HS-5 (cell line): ENCODE measurements around the gene FES.

Experiments
- DNase-seq: peaks from one replicate; pipeline ENCODE4 v3.0.0-alpha.2; 2012; ENCODE audit warnings: low read depth

Gene FES

DNA sequence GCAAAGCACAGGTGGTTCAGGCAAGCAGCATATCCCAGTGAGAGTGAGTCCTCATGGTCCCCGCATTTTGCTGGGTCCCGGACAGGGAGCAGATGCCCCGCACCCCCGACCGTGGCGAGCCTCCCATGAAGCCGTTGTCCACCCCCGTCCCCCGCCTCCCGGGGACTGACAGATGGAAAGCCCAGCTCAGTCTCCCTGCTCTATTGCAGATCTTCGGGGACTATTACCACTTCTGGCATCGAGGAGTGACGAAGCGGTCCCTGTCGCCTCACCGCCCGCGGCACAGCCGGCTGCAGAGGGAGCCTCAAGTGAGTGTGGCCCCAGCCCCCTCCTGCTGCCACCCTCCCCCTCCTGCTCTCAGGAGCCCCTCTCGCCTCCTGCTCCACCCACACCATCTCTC, 8.3 kb upstream of the FES start:
- DNase-seq: no peak

DNA sequence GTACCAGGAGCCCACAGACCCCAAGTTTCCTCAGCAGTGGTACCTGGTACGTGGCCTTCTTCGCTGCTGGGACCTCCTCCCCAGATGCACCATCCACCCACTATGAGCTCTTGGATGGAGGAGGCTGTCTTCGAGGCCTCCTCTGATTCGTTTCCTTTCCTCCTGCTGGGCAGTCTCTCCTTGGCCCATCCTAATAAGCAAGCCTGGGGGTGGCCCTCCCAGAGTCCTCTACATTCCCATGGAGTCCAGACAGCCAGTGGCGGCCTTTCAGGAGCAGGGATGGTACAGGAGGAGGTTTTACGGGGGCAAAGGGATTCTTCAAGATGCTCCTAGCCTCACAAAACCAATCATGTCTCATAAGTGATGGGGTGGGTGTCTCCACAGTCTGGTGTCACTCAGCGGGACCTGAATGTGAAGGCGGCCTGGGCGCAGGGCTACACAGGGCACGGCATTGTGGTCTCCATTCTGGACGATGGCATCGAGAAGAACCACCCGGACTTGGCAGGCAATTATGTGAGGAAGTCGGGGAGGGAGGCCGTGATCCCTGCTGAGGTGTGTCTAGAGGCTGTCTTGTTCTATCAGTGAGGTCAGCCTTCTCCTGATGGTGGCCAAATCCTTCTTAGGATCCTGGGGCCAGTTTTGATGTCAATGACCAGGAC, 7.7 kb upstream of the FES start:
- no peak for DNase-seq

DNA sequence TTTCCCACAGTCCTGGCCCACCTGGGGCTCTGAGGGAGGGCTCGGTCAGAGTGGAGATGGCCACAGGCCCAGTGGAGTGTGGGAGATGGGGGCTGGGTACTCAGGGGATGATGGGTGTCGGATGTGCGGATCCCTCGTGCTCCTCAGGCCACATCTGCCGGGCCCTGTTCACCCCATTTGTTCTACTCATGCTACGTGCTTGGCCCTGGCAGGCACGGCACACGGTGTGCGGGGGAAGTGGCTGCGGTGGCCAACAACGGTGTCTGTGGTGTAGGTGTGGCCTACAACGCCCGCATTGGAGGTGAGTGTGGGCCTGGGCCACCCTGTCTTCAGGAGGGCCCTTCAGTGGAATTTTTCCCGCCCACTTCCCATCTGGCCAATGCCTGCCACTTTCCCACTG, 7.0 kb upstream of the FES start:
- DNase-seq: no peak

DNA sequence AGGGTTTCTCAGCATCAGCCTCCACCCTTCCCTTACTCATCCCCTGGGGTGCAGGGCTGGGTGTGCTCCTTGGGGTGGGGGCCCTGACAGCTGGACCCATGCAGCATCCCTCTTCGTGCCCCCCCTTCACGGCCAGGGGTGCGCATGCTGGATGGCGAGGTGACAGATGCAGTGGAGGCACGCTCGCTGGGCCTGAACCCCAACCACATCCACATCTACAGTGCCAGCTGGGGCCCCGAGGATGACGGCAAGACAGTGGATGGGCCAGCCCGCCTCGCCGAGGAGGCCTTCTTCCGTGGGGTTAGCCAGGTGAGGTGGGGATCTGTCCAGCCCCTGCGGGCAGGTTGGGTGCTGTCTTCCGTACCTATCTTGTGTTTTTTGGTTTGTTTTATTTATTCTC, 6.3 kb upstream of the FES start:
- DNase-seq: no peak

DNA sequence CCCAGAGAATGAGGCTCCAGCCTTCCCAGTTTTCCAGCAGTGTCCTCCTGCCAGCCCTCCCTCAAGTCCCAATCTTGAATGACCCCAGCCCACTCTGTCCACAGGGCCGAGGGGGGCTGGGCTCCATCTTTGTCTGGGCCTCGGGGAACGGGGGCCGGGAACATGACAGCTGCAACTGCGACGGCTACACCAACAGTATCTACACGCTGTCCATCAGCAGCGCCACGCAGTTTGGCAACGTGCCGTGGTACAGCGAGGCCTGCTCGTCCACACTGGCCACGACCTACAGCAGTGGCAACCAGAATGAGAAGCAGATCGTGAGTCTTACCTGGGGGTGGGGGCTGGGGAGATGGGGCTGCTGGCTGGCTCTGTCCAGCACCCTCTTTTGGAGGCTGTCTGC, 5.6 kb upstream of the FES start:
- DNase-seq: no peak

DNA sequence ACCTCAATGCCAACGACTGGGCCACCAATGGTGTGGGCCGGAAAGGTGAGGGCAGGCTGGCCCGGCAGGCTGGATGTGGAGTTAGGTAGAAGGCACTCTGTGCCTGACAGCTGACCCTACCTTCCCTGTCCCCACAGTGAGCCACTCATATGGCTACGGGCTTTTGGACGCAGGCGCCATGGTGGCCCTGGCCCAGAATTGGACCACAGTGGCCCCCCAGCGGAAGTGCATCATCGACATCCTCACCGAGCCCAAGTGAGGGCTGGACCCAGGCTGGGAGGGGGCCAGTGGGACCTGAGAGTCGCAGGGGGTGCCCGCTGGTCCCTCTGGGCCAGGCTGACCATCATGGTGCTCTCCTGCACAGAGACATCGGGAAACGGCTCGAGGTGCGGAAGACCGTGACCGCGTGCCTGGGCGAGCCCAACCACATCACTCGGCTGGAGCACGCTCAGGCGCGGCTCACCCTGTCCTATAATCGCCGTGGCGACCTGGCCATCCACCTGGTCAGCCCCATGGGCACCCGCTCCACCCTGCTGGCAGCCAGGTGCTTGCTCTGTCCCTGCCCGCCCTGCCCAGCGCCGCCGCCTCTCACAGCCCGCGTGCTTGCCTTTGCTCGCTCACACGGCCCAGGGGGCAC, 4.5 kb upstream of the FES start:
- DNase-seq: no peak

DNA sequence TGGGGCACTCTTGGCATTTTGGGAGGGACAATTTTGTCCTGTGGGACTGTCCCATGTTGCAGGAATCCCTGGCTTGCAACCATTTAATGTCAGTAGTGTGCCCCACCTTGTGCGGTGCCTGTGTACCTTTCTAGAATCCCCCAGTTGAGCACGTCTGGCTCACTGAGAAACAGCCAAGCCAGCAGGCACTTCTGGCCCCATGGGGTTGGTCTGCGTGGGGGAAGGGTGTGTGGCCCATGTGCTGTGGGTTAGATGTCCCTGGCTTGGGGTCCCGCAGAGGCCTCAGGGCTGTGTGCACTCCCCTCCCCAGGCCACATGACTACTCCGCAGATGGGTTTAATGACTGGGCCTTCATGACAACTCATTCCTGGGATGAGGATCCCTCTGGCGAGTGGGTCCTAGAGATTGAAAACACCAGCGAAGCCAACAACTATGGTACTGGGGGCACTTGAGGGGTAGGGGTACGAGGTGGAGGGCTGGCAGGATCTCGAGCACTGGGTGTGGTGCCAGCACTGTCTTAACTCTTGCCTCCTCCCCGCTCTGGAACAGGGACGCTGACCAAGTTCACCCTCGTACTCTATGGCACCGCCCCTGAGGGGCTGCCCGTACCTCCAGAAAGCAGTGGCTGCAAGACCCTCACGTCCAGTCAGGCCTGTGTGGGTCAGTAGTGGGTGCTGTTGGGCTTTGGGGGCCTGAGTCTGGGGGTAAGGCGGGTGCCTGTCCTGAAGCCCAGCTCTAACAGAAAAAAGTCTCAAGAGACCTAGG, 3.7 kb upstream of the FES start:
- DNase-seq: no peak

DNA sequence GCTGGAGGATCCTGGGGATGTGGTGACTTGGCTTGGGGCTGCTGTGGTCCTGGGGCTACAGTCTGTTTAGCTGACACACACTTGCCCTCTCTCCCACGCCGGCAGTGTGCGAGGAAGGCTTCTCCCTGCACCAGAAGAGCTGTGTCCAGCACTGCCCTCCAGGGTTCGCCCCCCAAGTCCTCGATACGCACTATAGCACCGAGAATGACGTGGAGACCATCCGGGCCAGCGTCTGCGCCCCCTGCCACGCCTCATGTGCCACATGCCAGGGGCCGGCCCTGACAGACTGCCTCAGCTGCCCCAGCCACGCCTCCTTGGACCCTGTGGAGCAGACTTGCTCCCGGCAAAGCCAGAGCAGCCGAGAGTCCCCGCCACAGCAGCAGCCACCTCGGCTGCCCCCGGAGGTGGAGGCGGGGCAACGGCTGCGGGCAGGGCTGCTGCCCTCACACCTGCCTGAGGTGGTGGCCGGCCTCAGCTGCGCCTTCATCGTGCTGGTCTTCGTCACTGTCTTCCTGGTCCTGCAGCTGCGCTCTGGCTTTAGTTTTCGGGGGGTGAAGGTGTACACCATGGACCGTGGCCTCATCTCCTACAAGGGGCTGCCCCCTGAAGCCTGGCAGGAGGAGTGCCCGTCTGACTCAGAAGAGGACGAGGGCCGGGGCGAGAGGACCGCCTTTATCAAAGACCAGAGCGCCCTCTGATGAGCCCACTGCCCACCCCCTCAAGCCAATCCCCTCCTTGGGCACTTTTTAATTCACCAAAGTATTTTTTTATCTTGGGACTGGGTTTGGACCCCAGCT, 2.9 kb upstream of the FES start:
- no peak for DNase-seq

DNA sequence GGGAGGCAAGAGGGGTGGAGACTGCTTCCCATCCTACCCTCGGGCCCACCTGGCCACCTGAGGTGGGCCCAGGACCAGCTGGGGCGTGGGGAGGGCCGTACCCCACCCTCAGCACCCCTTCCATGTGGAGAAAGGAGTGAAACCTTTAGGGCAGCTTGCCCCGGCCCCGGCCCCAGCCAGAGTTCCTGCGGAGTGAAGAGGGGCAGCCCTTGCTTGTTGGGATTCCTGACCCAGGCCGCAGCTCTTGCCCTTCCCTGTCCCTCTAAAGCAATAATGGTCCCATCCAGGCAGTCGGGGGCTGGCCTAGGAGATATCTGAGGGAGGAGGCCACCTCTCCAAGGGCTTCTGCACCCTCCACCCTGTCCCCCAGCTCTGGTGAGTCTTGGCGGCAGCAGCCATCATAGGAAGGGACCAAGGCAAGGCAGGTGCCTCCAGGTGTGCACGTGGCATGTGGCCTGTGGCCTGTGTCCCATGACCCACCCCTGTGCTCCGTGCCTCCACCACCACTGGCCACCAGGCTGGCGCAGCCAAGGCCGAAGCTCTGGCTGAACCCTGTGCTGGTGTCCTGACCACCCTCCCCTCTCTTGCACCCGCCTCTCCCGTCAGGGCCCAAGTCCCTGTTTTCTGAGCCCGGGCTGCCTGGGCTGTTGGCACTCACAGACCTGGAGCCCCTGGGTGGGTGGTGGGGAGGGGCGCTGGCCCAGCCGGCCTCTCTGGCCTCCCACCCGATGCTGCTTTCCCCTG, 2.2 kb upstream of the FES start:
- no peak for DNase-seq

DNA sequence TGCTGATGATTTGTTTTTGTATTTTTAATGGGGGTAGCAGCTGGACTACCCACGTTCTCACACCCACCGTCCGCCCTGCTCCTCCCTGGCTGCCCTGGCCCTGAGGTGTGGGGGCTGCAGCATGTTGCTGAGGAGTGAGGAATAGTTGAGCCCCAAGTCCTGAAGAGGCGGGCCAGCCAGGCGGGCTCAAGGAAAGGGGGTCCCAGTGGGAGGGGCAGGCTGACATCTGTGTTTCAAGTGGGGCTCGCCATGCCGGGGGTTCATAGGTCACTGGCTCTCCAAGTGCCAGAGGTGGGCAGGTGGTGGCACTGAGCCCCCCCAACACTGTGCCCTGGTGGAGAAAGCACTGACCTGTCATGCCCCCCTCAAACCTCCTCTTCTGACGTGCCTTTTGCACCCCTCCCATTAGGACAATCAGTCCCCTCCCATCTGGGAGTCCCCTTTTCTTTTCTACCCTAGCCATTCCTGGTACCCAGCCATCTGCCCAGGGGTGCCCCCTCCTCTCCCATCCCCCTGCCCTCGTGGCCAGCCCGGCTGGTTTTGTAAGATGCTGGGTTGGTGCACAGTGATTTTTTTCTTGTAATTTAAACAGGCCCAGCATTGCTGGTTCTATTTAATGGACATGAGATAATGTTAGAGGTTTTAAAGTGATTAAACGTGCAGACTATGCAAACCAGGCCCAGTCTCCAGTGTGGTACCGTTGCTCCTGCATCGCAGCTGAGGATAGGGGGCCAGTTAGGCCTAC, 1.4 kb upstream of the FES start:
- DNase-seq: no peak

DNA sequence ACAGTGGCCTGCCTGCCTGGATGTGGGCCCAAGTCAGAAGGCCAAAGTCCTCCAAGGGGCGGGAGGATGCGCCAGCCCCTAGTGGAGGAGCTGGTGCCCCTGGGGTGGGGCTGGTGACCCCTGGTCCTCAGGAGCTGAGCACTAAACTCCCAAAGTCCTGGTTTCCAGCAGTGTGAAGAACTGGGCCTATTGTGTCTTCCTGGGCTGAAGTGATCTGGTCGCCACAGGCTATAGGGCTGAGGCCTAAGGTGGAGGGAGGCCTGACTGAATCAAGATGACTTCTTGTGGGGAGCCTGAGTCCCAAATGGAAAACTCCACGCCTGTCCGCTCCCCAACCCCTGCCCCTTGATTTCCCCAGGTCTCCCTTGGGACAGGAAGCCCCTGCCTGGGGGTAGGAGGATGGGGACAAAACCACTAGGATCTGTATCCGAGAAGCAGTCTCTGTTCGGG, 753 bp upstream of the FES start:
- no peak for DNase-seq

DNA sequence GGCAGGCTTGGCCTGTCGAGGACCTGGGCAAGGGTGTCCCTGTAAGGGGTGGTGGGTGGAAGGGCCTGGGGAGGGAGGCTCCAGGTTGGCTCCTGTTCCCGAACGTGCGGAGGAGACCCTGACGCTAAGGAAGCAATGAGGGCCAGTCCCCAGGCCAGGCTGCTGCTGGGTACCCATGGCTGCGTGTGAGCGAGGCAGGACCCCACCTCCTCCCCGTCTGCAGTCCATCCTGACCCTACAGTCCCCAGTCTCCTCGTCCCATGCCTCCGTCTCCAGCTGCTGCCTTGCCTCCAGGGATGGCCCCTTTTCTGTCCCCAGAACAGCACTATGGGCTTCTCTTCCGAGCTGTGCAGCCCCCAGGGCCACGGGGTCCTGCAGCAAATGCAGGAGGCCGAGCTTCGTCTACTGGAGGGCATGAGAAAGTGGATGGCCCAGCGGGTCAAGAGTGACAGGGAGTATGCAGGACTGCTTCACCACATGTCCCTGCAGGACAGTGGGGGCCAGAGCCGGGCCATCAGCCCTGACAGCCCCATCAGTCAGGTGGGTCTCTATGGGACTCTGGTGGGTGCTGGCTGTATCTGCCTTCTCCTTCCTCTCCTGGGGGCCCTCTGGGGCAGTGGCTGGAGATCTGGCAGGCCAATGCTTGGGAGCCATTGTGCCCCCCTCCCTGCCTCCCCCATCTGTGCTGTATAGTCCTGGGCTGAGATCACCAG, 571 bp downstream of the FES start:
- DNase-seq: no peak

DNA sequence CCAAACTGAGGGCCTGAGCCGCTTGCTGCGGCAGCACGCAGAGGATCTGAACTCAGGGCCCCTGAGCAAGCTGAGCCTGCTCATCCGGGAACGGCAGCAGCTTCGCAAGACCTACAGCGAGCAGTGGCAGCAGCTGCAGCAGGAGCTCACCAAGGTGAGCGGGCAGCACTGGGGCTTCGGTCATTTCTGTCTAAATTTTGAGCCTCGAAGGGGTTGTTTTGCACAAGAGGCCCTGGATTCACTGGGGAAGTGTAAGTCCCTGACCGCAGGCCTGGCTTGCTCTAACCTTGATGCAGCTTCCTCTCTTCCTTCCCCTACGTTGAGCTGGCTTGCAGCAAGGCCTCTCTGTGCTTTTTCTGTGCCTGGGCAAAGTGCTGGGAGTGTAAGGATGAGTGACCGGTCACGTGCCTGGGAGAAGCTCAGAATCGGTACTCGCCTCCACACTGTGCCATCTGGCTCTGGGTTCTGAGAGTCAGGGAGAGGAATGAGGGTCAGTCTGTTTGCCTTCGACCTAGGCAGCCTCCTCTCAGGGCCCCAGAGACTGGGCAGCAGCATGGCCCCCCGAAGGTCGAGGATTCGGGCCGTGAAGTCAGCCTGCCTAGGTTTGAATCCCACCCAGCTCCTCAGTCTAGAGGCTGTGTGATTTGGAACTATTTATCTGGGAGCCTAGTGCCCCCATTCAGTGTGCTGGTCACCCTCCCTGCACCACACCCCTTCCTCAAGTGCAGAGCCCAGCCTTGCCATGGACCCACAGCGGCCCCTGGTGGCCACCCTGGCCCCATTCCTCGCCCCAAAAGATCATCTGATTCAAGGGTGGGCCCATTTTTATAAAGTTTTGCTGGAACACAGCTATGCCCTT, 1.4 kb downstream of the FES start:
- no peak for DNase-seq

DNA sequence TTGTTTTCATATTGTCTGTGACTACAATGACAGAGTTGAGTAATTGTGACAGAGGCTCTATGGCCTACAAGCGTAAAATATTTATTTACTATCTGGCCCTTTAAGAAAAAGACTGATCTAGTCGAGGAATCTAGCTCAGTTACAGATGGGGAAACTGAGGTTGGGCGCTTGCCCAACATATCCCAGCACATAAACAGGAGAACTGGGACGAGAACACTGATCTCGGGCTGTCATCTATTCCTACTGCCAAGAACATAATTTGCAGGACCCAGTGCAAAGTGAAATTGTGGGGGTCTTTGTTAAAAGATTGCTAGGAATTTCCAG, 1.9 kb downstream of the FES start:
- DNase-seq: no peak

DNA sequence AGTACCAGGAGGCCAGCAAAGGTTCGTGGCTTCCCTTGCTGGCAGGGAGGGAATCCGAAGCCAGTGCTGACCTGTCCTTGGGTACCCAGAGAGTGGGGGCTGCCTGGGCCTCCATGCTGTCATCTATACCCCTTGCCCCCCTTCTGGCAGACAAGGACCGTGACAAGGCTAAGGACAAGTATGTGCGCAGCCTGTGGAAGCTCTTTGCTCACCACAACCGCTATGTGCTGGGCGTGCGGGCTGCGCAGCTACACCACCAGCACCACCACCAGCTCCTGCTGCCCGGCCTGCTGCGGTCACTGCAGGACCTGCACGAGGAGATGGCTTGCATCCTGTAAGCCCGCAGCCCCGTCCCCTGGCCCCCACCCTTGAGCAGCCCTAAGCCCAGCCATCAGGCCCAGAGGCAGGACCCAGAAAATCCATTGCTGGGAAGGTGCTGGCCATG, 2.8 kb downstream of the FES start:
- DNase-seq: no peak

DNA sequence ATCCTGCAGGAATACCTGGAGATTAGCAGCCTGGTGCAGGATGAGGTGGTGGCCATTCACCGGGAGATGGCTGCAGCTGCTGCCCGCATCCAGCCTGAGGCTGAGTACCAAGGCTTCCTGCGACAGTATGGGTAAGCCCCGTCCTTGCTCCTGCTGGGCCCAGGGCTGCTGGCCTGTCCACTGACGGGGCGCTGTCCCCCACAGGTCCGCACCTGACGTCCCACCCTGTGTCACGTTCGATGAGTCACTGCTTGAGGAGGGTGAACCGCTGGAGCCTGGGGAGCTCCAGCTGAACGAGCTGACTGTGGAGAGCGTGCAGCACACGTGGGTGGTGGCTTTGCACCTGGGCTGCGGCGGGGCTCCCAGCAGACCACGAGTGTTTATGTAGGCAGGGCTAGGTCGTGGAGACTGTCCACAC, 5.0 kb downstream of the FES start:
- no peak for DNase-seq

DNA sequence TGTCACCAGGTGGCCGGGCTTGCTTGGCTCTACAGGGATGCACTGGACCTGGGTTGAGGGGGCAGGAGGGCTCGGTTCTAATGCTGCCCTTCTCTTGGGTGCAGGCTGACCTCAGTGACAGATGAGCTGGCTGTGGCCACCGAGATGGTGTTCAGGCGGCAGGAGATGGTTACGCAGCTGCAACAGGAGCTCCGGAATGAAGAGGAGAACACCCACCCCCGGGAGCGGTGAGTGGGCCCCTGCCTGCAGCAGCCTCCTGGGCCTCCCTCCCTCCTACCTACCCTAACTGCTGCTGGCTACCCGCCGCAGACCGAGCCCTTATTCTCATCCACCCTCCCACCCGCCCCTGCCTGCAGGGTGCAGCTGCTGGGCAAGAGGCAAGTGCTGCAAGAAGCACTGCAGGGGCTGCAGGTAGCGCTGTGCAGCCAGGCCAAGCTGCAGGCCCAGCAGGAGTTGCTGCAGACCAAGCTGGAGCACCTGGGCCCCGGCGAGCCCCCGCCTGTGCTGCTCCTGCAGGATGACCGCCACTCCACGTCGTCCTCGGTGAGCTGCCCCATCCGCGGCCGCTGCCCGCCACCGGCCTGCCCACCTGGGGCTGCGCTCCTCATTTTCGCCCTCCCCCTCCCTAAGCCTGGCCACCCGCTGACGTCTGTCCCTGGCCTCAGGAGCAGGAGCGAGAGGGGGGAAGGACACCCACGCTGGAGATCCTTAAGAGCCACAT, 5.6 kb downstream of the FES start:
- no peak for DNase-seq

DNA sequence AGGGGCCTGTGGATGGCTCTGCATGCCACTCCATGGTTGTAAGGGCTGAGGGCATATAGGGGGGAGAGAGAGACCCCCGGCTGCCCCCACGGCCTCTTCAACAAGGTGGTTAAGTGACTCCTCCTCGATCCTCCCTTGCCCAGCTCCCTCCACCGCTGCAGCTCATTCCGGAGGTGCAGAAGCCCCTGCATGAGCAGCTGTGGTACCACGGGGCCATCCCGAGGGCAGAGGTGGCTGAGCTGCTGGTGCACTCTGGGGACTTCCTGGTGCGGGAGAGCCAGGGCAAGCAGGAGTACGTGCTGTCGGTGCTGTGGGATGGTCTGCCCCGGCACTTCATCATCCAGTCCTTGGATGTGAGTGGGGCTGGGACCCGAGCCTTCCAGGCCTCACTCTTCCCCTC, 6.5 kb downstream of the FES start:
- no peak for DNase-seq
